ENCODE data around the gene NBPF6. TPM values are rescaled to one million over a fixed set of nuclear protein-coding genes. Genes with fewer than 3 reads are reported as not detected.

NBPF6 gene
- total and polyA plus RNA-seq, 2 donors (not counting 1 experiment from before 2014, with no cell fraction given): not detected

DNA sequence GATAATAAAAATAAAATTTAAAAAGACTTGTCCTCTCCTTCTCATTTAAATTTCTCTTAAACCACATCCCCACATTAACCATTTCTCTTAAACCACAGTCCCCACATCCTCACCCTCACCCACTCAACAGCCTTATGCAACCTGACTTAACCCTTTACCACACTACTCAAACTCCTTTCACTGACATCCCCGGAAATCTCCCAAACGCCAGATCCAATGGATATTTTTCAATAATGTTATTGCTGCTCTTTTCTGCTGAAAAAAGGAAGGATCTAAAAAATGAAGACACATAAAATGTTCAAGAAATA, 55.6 kb downstream of the NBPF6 start:
- H3K9ac ChIP-seq (ENCODE audit: low read length): no peak overlapping the region
- H3K9me3 Mint-ChIP-seq (ENCODE audit: insufficient read depth): no peaks in the 10 kb centered on the region
- no peaks in the 10 kb centered on the region for H4K20me1 ChIP-seq (ENCODE audit: control insufficient read depth, insufficient read depth, low read length, poor library complexity, severe bottlenecking)
- ATAC-seq (ENCODE audit: low read depth) (no peak), DNase-seq (no peak)
- no peak overlapping the region for H3K4me3 Mint-ChIP-seq
- CTCF ChIA-PET: interaction anchor here (1.4 kb wide), 1 partner anchor 8 kb away, joined by 5 read pairs; no protein-coding TSS in a partner anchor
- no peaks in the 10 kb centered on the region for H3K79me2 ChIP-seq (ENCODE audit: control insufficient read depth, insufficient read depth, low read length)
- no peaks in the 10 kb centered on the region for H3K9me3 ChIP-seq (ENCODE audit: control extremely low read depth in 1 of 3, control insufficient read depth in 2 of 3, insufficient read depth in 1 of 3, low read length in 2 of 3)
- no peaks in the 10 kb centered on the region for H3K36me3 ChIP-seq (replicated peaks in 1 of 2; ENCODE audit: control extremely low read depth in 1 of 2, control insufficient read depth in 1 of 2, extremely low read depth in 1 of 2, insufficient read depth in 2 of 2, low read length in 1 of 2)
- peaks cover 15% of the 10 kb centered on the region for H3K27me3 Mint-ChIP-seq
- H3K4me3 ChIP-seq (ENCODE audit: control extremely low read depth in 1 of 5, extremely low read depth in 1 of 5, insufficient read depth in 1 of 5, low read depth in 2 of 5, low read length in 4 of 5): no peak overlapping the region
- POLR2A ChIA-PET: no interaction called here
- WGBS (ENCODE audit: insufficient coverage): no CpG with 5 or more reads among the region's 2 CpGs
- H3K4me2 ChIP-seq (replicated peaks; ENCODE audit: low read depth, low read length, poor library complexity, severe bottlenecking): peak overlapping the region; percentile 4
- H3K4me1 ChIP-seq (ENCODE audit: control insufficient read depth in 2 of 2, insufficient read depth in 2 of 2, low read length in 2 of 2): peaks cover 7 to 13% of the 10 kb centered on the region in 2 donors
- peaks cover 0 to 5% (median 0%) of the 10 kb centered on the region in 4 experiments for H3K27me3 ChIP-seq (replicated peaks in 1 of 4; ENCODE audit: control extremely low read depth in 1 of 4, control insufficient read depth in 3 of 4, insufficient read depth in 4 of 4, low read length in 3 of 4)
- TF ChIP-seq EZH2 (IDR thresholded peaks at IDR 0.05; ENCODE audit: borderline replicate concordance, insufficient read depth, low read depth, low read length, poor library complexity, severe bottlenecking): no peak
- TF ChIP-seq, protein P1, sequence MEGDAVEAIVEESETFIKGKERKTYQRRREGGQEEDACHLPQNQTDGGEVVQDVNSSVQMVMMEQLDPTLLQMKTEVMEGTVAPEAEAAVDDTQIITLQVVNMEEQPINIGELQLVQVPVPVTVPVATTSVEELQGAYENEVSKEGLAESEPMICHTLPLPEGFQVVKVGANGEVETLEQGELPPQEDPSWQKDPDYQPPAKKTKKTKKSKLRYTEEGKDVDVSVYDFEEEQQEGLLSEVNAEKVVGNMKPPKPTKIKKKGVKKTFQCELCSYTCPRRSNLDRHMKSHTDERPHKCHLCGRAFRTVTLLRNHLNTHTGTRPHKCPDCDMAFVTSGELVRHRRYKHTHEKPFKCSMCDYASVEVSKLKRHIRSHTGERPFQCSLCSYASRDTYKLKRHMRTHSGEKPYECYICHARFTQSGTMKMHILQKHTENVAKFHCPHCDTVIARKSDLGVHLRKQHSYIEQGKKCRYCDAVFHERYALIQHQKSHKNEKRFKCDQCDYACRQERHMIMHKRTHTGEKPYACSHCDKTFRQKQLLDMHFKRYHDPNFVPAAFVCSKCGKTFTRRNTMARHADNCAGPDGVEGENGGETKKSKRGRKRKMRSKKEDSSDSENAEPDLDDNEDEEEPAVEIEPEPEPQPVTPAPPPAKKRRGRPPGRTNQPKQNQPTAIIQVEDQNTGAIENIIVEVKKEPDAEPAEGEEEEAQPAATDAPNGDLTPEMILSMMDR (IDR thresholded peaks at IDR 0.05): no peak
- H3K4me1 Mint-ChIP-seq: no peaks in the 10 kb centered on the region
- H3K27ac Mint-ChIP-seq: no peak overlapping the region
- no peak overlapping the region for H2AFZ ChIP-seq (ENCODE audit: insufficient read depth, low read depth, low read length, poor library complexity, severe bottlenecking)
- no peak overlapping the region for H3K27ac ChIP-seq (ENCODE audit: low read length in 2 of 2)
- intact Hi-C loops (cut with micrococcal nuclease): no loop called here

DNA sequence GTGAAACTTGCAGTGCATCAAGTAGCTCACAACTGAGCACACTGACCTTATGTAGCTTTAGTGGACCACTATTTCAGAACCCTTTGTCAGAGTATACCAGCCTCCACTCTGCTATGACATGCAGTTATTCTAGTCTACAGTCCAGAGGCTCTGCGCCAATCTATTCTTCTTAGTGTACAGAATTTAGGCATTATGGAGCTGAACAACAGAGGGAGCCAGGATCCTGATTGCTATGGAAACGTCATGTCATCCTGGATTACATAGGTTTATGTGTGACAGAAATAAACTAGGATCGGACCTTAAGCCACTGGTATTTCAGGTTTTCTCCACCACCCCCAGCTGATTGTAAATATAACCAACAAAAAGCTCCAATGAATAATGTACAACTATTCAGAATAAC, 61.6 kb downstream of the NBPF6 start:
- Histone ChIP-seq H3K27me3 (replicated peaks in 1 of 4; ENCODE audit: control extremely low read depth in 1 of 4, control insufficient read depth in 3 of 4, insufficient read depth in 4 of 4, low read length in 3 of 4) (peaks cover 0 to 6% (median 0%) of the 10 kb centered on the region in 4 experiments), H3K4me2 (replicated peaks; ENCODE audit: low read depth, low read length, poor library complexity, severe bottlenecking) (no peak overlapping the region), H4K20me1 (ENCODE audit: control insufficient read depth, insufficient read depth, low read length, poor library complexity, severe bottlenecking) (no peaks in the 10 kb centered on the region), H3K9ac (ENCODE audit: low read length) (no peak overlapping the region), H3K4me3 (ENCODE audit: control extremely low read depth in 1 of 5, extremely low read depth in 1 of 5, insufficient read depth in 1 of 5, low read depth in 2 of 5, low read length in 4 of 5) (no peak overlapping the region), H3K36me3 (replicated peaks in 1 of 2; ENCODE audit: control extremely low read depth in 1 of 2, control insufficient read depth in 1 of 2, extremely low read depth in 1 of 2, insufficient read depth in 2 of 2, low read length in 1 of 2) (no peaks in the 10 kb centered on the region), H3K9me3 (ENCODE audit: control extremely low read depth in 1 of 3, control insufficient read depth in 2 of 3, insufficient read depth in 1 of 3, low read length in 2 of 3) (no peaks in the 10 kb centered on the region), H3K79me2 (ENCODE audit: control insufficient read depth, insufficient read depth, low read length) (no peaks in the 10 kb centered on the region), H2AFZ (ENCODE audit: insufficient read depth, low read depth, low read length, poor library complexity, severe bottlenecking) (no peak overlapping the region), H3K27ac (ENCODE audit: low read length in 2 of 2) (no peak overlapping the region), H3K4me1 (ENCODE audit: control insufficient read depth in 2 of 2, insufficient read depth in 2 of 2, low read length in 2 of 2) (no peaks in the 10 kb centered on the region)
- no peak for TF ChIP-seq EZH2 (IDR thresholded peaks at IDR 0.05; ENCODE audit: borderline replicate concordance, insufficient read depth, low read depth, low read length, poor library complexity, severe bottlenecking)
- TF ChIP-seq, protein P1 (IDR thresholded peaks at IDR 0.05): no peak
- intact Hi-C loops (cut with micrococcal nuclease): loop anchor here (1.0 to 5.0 kb wide), 3 partner anchors 50 to 236 kb away; partner anchors contain the start of genes PRPF38B and STXBP3
- Mint-ChIP-seq H3K9me3 (ENCODE audit: insufficient read depth) (no peaks in the 10 kb centered on the region), H3K27me3 (peaks cover 8% of the 10 kb centered on the region), H3K27ac (no peak overlapping the region), H3K4me3 (no peak overlapping the region), H3K4me1 (no peaks in the 10 kb centered on the region)
- DNase-seq (no peak), ATAC-seq (ENCODE audit: low read depth) (no peak)
- WGBS (ENCODE audit: insufficient coverage): no CpG with 5 or more reads among the region's 3 CpGs
- ChIA-PET CTCF (interaction anchor here (1.0 to 10.1 kb wide), 15 partner anchors 10 to 731 kb away, joined by 3 to 325 read pairs (median 5); partner anchors contain the start of genes EEIG2 and SLC25A24), POLR2A (no interaction called here)
